ENCODE measurements around the gene UBXN2A.

The UBXN2A gene

GRCh38 chr2:23926750-23927571, 13.3 kb upstream of the UBXN2A start, which contains the start of gene ATAD2B (continued):
- TF ChIP-seq EGR2 (tag by site-specific recombination; IDR thresholded peaks at IDR 0.05; ENCODE audit: low read depth) (peak; percentile 54), ZNF148 (tag by site-specific recombination; IDR thresholded peaks at IDR 0.05; ENCODE audit: borderline replicate concordance) (no peak), ZNF292 (tag by site-specific recombination; IDR thresholded peaks at IDR 0.05; ENCODE audit: borderline replicate concordance, low read depth) (no peak), ZNF510 (tag by site-specific recombination; IDR thresholded peaks at IDR 0.05; ENCODE audit: insufficient replicate concordance) (no peak), ZNF785 (tag by site-specific recombination; IDR thresholded peaks at IDR 0.05) (no peak), ZBTB44 (tag by site-specific recombination; IDR thresholded peaks at IDR 0.05) (peak; percentile 42; the same call in 1 of the 2 replicates), ZBTB17 (tag by site-specific recombination; IDR thresholded peaks at IDR 0.05) (peak; percentile 86), ZNF2 (tag by site-specific recombination; IDR thresholded peaks at IDR 0.05) (peak; percentile 18; the same call in 1 of the 2 replicates), ZBTB20 (tag by site-specific recombination; IDR thresholded peaks at IDR 0.05) (peak; percentile 35), ZNF366 (tag by site-specific recombination; conservative IDR thresholded peaks at IDR 0.05) (peak; percentile 45), ZNF394 (tag by site-specific recombination; IDR thresholded peaks at IDR 0.05; ENCODE audit: borderline replicate concordance) (peak; percentile 29; the same call in 1 of the 2 replicates), ZBTB6 (tag by site-specific recombination; IDR thresholded peaks at IDR 0.05) (peak; percentile 99), ZSCAN16 (tag by site-specific recombination; IDR thresholded peaks at IDR 0.05) (no peak), ZNF658 (tag by site-specific recombination; IDR thresholded peaks at IDR 0.05) (no peak), ZNF24 (tag by site-specific recombination; IDR thresholded peaks at IDR 0.05) (no peak), ZNF777 (tag by site-specific recombination; IDR thresholded peaks at IDR 0.05; ENCODE audit: borderline replicate concordance) (no peak), ZFP37 (tag by site-specific recombination; IDR thresholded peaks at IDR 0.05) (0 out of 2 replicates have a peak, but pooled peaks have one; percentile 25), ZNF596 (tag by site-specific recombination; IDR thresholded peaks at IDR 0.05) (peak; percentile 80), ZNF114 (tag by site-specific recombination; IDR thresholded peaks at IDR 0.05) (no peak), ZNF660 (tag by site-specific recombination; IDR thresholded peaks at IDR 0.05) (peak; percentile 90; the same call in 1 of the 2 replicates), ZNF202 (tag by site-specific recombination; IDR thresholded peaks at IDR 0.05; ENCODE audit: borderline replicate concordance) (no peak), ZNF654 (tag by site-specific recombination; IDR thresholded peaks at IDR 0.05; ENCODE audit: low read depth) (0 out of 2 replicates have a peak, but pooled peaks have one; percentile 8)
- TF ChIP-seq, protein P1, sequence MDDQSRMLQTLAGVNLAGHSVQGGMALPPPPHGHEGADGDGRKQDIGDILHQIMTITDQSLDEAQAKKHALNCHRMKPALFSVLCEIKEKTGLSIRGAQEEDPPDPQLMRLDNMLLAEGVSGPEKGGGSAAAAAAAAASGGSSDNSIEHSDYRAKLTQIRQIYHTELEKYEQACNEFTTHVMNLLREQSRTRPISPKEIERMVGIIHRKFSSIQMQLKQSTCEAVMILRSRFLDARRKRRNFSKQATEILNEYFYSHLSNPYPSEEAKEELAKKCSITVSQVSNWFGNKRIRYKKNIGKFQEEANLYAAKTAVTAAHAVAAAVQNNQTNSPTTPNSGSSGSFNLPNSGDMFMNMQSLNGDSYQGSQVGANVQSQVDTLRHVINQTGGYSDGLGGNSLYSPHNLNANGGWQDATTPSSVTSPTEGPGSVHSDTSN (CRISPR knock-in tag; IDR thresholded peaks at IDR 0.05), result peak; percentile 87

All from HEK293 (cell line).